GM19099 (cell line): ENCODE data around the gene ATP2A2.

ENCODE experiments used
- POLR2A ChIP-seq: IDR thresholded peaks from 3 replicates; pipeline ENCODE4 v1.6.1; 2011; ENCODE audit warnings: low read depth; ENCODE audit not compliant: insufficient read length; ENCODE audit errors: extremely low read depth

Gene ATP2A2

GRCh38 chr12:110280392-110280778, 662 bp upstream of the ATP2A2 start:
- no peak for TF ChIP-seq POLR2A

GRCh38 chr12:110281549-110282299, 677 bp downstream of the ATP2A2 start:
- TF ChIP-seq POLR2A = peak; percentile 56

- TF ChIP-seq POLR2A = no peak
Measured at GRCh38 chr12:110282300-110282860, 1.3 kb downstream of the ATP2A2 start.

- no peak for TF ChIP-seq POLR2A
Measured at GRCh38 chr12:110282956-110283817, 2.1 kb downstream of the ATP2A2 start.

GRCh38 chr12:110284597-110284996, 3.5 kb downstream of the ATP2A2 start:
- no peak for TF ChIP-seq POLR2A

- TF ChIP-seq POLR2A = no peak
Measured at GRCh38 chr12:110286623-110287022, 5.6 kb downstream of the ATP2A2 start.

GRCh38 chr12:110287986-110288385, 6.9 kb downstream of the ATP2A2 start:
- TF ChIP-seq POLR2A = no peak

- TF ChIP-seq POLR2A = no peak
Measured at GRCh38 chr12:110289044-110289710, 8.1 kb downstream of the ATP2A2 start.

GRCh38 chr12:110289711-110290078, 8.6 kb downstream of the ATP2A2 start:
- no peak for TF ChIP-seq POLR2A

GRCh38 chr12:110301065-110301806, 20.2 kb downstream of the ATP2A2 start:
- TF ChIP-seq POLR2A = no peak

- TF ChIP-seq POLR2A = no peak
Measured at GRCh38 chr12:110304061-110304551, 23.1 kb downstream of the ATP2A2 start.

- no peak for TF ChIP-seq POLR2A
Measured at GRCh38 chr12:110307372-110307771, 26.3 kb downstream of the ATP2A2 start.

GRCh38 chr12:110310763-110311162, 29.7 kb downstream of the ATP2A2 start:
- TF ChIP-seq POLR2A = no peak

- no peak for TF ChIP-seq POLR2A
Measured at GRCh38 chr12:110311903-110312302, 30.9 kb downstream of the ATP2A2 start.
